DND-41 (cell line): ENCODE results near the gene CACNA1S.

Experiments
- CTCF ChIP-seq: IDR thresholded peaks from 2 replicates; pipeline ENCODE4 v1.5.1; 2012; ENCODE audit warnings: borderline replicate concordance, low read length, moderate library complexity, mild to moderate bottlenecking; ENCODE audit not compliant: poor library complexity, severe bottlenecking; ENCODE audit errors: extremely low read depth
- EZH2 ChIP-seq: IDR thresholded peaks from 3 replicates; pipeline ENCODE4 v1.6.1; 2012; ENCODE audit warnings: borderline replicate concordance, low read depth, mild to moderate bottlenecking, moderate library complexity, low read length, inconsistent platforms; ENCODE audit not compliant: severe bottlenecking

GRCh38 chr1:201054091-201054543, 58.1 kb downstream of the CACNA1S start:
- TF ChIP-seq CTCF (no peak), EZH2 (no peak)
